NCI-H2171 (cell line): ENCODE results near the gene SYNDIG1.

Experiments
- DNase-seq: peaks from one replicate; lab custom pipeline; 2025; lab: John Stamatoyannopoulos, UW

The SYNDIG1 gene

GRCh38 chr20:24694157-24694726, 224.8 kb downstream of the SYNDIG1 start:
- no peak for DNase-seq

GRCh38 chr20:24694727-24695528, 225.5 kb downstream of the SYNDIG1 start:
- DNase-seq, result no peak

GRCh38 chr20:24695529-24696225, 226.2 kb downstream of the SYNDIG1 start:
- DNase-seq, result no peak

GRCh38 chr20:24696396-24696795, 227.0 kb downstream of the SYNDIG1 start:
- no peak for DNase-seq

GRCh38 chr20:24697411-24697810, 228.0 kb downstream of the SYNDIG1 start:
- DNase-seq, result no peak

GRCh38 chr20:24698189-24698588, 228.8 kb downstream of the SYNDIG1 start:
- DNase-seq, result no peak

GRCh38 chr20:24698706-24699206, 229.3 kb downstream of the SYNDIG1 start:
- DNase-seq, result no peak

GRCh38 chr20:24699321-24700165, 230.1 kb downstream of the SYNDIG1 start:
- DNase-seq, result no peak

GRCh38 chr20:24700166-24700860, 230.9 kb downstream of the SYNDIG1 start:
- no peak for DNase-seq

- DNase-seq, result no peak
Observed at GRCh38 chr20:24701027-24701426, 231.6 kb downstream of the SYNDIG1 start.

GRCh38 chr20:24701668-24702067, 232.2 kb downstream of the SYNDIG1 start:
- peak; percentile 45 for DNase-seq

- no peak for DNase-seq
Observed at GRCh38 chr20:24702501-24703283, 233.3 kb downstream of the SYNDIG1 start.

GRCh38 chr20:24703284-24703610, 233.8 kb downstream of the SYNDIG1 start:
- no peak for DNase-seq

GRCh38 chr20:24704899-24705298, 235.5 kb downstream of the SYNDIG1 start:
- DNase-seq, result no peak

- no peak for DNase-seq
Observed at GRCh38 chr20:24705486-24705885, 236.1 kb downstream of the SYNDIG1 start.

- DNase-seq, result no peak
Observed at GRCh38 chr20:24708411-24709295, 239.2 kb downstream of the SYNDIG1 start.
